ENCODE results near the gene MAP3K15.
"Not testable (repeated sequence)": the region's sequence is repeated elsewhere in the genome, so short reads cannot be mapped to it uniquely, and the experiment has no call there.

Gene MAP3K15

GRCh38 chrX:19462231-19462630 is 53.1 kb downstream of the MAP3K15 start:
- H3K4me3 ChIP-seq (ENCODE audit: low read depth, low read length) = no peak overlapping the region
- no peak for DNase-seq (ENCODE audit: low read depth)
- no peak for TF ChIP-seq CTCF (IDR thresholded peaks at IDR 0.05; ENCODE audit: insufficient read depth, low read depth, low read length, missing control alignments)

GRCh38 chrX:19457662-19458061 is 57.6 kb downstream of the MAP3K15 start:
- DNase-seq (ENCODE audit: low read depth) = no peak

GRCh38 chrX:19448077-19448476 is 67.2 kb downstream of the MAP3K15 start:
- no peak for TF ChIP-seq CTCF (IDR thresholded peaks at IDR 0.05; ENCODE audit: insufficient read depth, low read depth, low read length, missing control alignments)

More at GRCh38 chrX:19457662-19458061, 57.6 kb downstream of the MAP3K15 start:
- TF ChIP-seq CTCF (IDR thresholded peaks at IDR 0.05; ENCODE audit: insufficient read depth, low read depth, low read length, missing control alignments) = no peak
- H3K4me3 ChIP-seq (ENCODE audit: low read depth, low read length) = no peak overlapping the region

GRCh38 chrX:19446397-19446796 is 68.9 kb downstream of the MAP3K15 start:
- no peak for TF ChIP-seq CTCF (IDR thresholded peaks at IDR 0.05; ENCODE audit: insufficient read depth, low read depth, low read length, missing control alignments)

More at GRCh38 chrX:19448077-19448476, 67.2 kb downstream of the MAP3K15 start:
- no peak overlapping the region for H3K4me3 ChIP-seq (ENCODE audit: low read depth, low read length)
- DNase-seq (ENCODE audit: low read depth) = no peak

GRCh38 chrX:19445772-19446171 is 69.5 kb downstream of the MAP3K15 start:
- H3K4me3 ChIP-seq (ENCODE audit: low read depth, low read length); DNase-seq (ENCODE audit: low read depth): not testable (repeated sequence)

More at GRCh38 chrX:19446397-19446796, 68.9 kb downstream of the MAP3K15 start:
- H3K4me3 ChIP-seq (ENCODE audit: low read depth, low read length) = no peak overlapping the region
- no peak for DNase-seq (ENCODE audit: low read depth)

GRCh38 chrX:19443869-19444526 is 71.3 kb downstream of the MAP3K15 start:
- no peak for DNase-seq (ENCODE audit: low read depth)

GRCh38 chrX:19440713-19441112 is 74.6 kb downstream of the MAP3K15 start:
- no peak for TF ChIP-seq CTCF (IDR thresholded peaks at IDR 0.05; ENCODE audit: insufficient read depth, low read depth, low read length, missing control alignments)
- no peak overlapping the region for H3K4me3 ChIP-seq (ENCODE audit: low read depth, low read length)
- no peak for DNase-seq (ENCODE audit: low read depth)

More at GRCh38 chrX:19443869-19444526, 71.3 kb downstream of the MAP3K15 start:
- no peak overlapping the region for H3K4me3 ChIP-seq (ENCODE audit: low read depth, low read length)
- no peak for TF ChIP-seq CTCF (IDR thresholded peaks at IDR 0.05; ENCODE audit: insufficient read depth, low read depth, low read length, missing control alignments)

- H3K4me3 ChIP-seq (ENCODE audit: low read depth, low read length); DNase-seq (ENCODE audit: low read depth): not testable (repeated sequence)
Observed at GRCh38 chrX:19422661-19423060, 92.6 kb downstream of the MAP3K15 start.

All from GM12865 (cell line).